H9 (cell line): ENCODE data around the gene NHS. TPM values are rescaled to one million over a fixed set of nuclear protein-coding genes. Genes with fewer than 3 reads are reported as not detected.

Source experiments
- DNase-seq: peaks from one replicate; pipeline ENCODE4 v3.0.0-alpha.2; 2017
- H2AFZ ChIP-seq: one replicate; pipeline ENCODE4 v1.6.1; 2013; ENCODE audit warnings: mild to moderate bottlenecking, low read length, control low read depth, moderate library complexity
- H2AK5ac ChIP-seq: 2 replicates; pipeline ENCODE4 v1.6.1; 2013; ENCODE audit warnings: low read length, control low read depth, mixed read lengths; ENCODE audit not compliant: insufficient read length
- H2BK120ac ChIP-seq: one replicate; pipeline ENCODE4 v1.6.1; 2013; ENCODE audit warnings: low read depth, mild to moderate bottlenecking, low read length, control low read depth, inconsistent platforms; ENCODE audit not compliant: poor library complexity, severe bottlenecking
- H2BK12ac ChIP-seq: 2 replicates; pipeline ENCODE4 v1.6.1; 2013; ENCODE audit warnings: low read length, control low read depth, mixed read lengths, low read depth; ENCODE audit not compliant: insufficient read length
- H2BK15ac ChIP-seq: 2 replicates; pipeline ENCODE4 v1.6.1; 2013; ENCODE audit warnings: low read depth, low read length, control low read depth
- H2BK20ac ChIP-seq: one replicate; pipeline ENCODE4 v1.6.1; 2013; ENCODE audit warnings: low read depth, mild to moderate bottlenecking, low read length, control low read depth, inconsistent platforms; ENCODE audit not compliant: poor library complexity, severe bottlenecking
- H2BK5ac ChIP-seq: 2 replicates; pipeline ENCODE4 v1.6.1; 2013; ENCODE audit warnings: low read length, control low read depth, mixed read lengths; ENCODE audit not compliant: insufficient read length
- H3K14ac ChIP-seq: 2 replicates; pipeline ENCODE4 v1.6.1; 2013; ENCODE audit warnings: low read length, control low read depth; ENCODE audit not compliant: insufficient read depth
- H3K18ac ChIP-seq: 2 replicates; pipeline ENCODE4 v1.6.1; 2013; ENCODE audit warnings: low read depth, mild to moderate bottlenecking, mixed read lengths, low read length, control low read depth; ENCODE audit not compliant: insufficient read length
- H3K23ac ChIP-seq: 2 replicates; pipeline ENCODE4 v1.6.1; 2013; ENCODE audit warnings: low read length, control low read depth, mixed read lengths, low read depth; ENCODE audit not compliant: insufficient read length
- H3K23me2 ChIP-seq: 2 replicates; pipeline ENCODE4 v1.6.1; 2013; ENCODE audit warnings: low read depth, mild to moderate bottlenecking, mixed read lengths, low read length, control low read depth; ENCODE audit not compliant: insufficient read length, poor library complexity, severe bottlenecking
- H3K27ac ChIP-seq: 2 replicates; pipeline ENCODE4 v1.5.1; 2013; ENCODE audit warnings: low read length, control low read depth, mixed read lengths, low read depth; ENCODE audit not compliant: insufficient read length
- H3K27me3 ChIP-seq: 2 replicates; pipeline ENCODE4 v1.6.1; 2013; ENCODE audit warnings: low read length, control low read depth, inconsistent platforms; ENCODE audit not compliant: insufficient read depth
- H3K4ac ChIP-seq: 2 replicates; pipeline ENCODE4 v1.6.1; 2013; ENCODE audit warnings: low read depth, mild to moderate bottlenecking, control low read depth, inconsistent platforms, low read length, moderate library complexity
- H3K4me1 ChIP-seq: 2 replicates; pipeline ENCODE4 v1.6.1; 2013; ENCODE audit warnings: low read length, control low read depth, inconsistent platforms; ENCODE audit not compliant: insufficient read depth
- H3K4me2 ChIP-seq: 2 replicates; pipeline ENCODE4 v1.6.1; 2013; ENCODE audit warnings: low read length, control low read depth, mixed read lengths; ENCODE audit not compliant: insufficient read length, insufficient read depth
- H3K56ac ChIP-seq: 2 replicates; pipeline ENCODE4 v1.6.1; 2013; ENCODE audit warnings: low read depth, mild to moderate bottlenecking, mixed read lengths, low read length, control low read depth; ENCODE audit not compliant: insufficient read length
- H3K79me1 ChIP-seq: 2 replicates; pipeline ENCODE4 v1.6.1; 2013; ENCODE audit warnings: low read depth, mild to moderate bottlenecking, moderate library complexity, low read length, control low read depth, inconsistent platforms; ENCODE audit not compliant: insufficient read depth, poor library complexity, severe bottlenecking
- H3K79me2 ChIP-seq: 2 replicates; pipeline ENCODE4 v1.6.1; 2013; ENCODE audit warnings: low read length, control low read depth, inconsistent platforms; ENCODE audit not compliant: insufficient read depth
- H3K9ac ChIP-seq: 2 replicates; pipeline ENCODE4 v1.6.1; 2013; ENCODE audit warnings: low read length, control low read depth, mixed read lengths; ENCODE audit not compliant: insufficient read length; ENCODE audit errors: extremely low read depth
- H3K9me3 ChIP-seq: one replicate; pipeline ENCODE4 v1.6.1; 2013; ENCODE audit warnings: low read depth, low read length, inconsistent platforms; ENCODE audit not compliant: control insufficient read depth
- H3T11ph ChIP-seq: one replicate; pipeline ENCODE4 v1.6.1; 2013; ENCODE audit warnings: mild to moderate bottlenecking, low read length, control low read depth, inconsistent platforms
- H4K20me1 ChIP-seq: one replicate; pipeline ENCODE4 v1.6.1; 2013; ENCODE audit not compliant: control insufficient read depth, insufficient read length, insufficient read depth
- H4K5ac ChIP-seq: 2 replicates; pipeline ENCODE4 v1.6.1; 2013; ENCODE audit warnings: low read depth, mild to moderate bottlenecking, mixed read lengths, low read length, control low read depth; ENCODE audit not compliant: insufficient read length
- H4K8ac ChIP-seq: replicated peaks from 2 replicates; pipeline ENCODE4 v1.6.1; 2013; ENCODE audit warnings: low read length, control low read depth, mixed read lengths, low read depth; ENCODE audit not compliant: insufficient read length
- H4K91ac ChIP-seq: 2 replicates; pipeline ENCODE4 v1.6.1; 2013; ENCODE audit warnings: low read depth, mild to moderate bottlenecking, moderate library complexity, mixed read lengths, low read length, control low read depth; ENCODE audit not compliant: insufficient read length
- H3K27ac Mint-ChIP-seq, 3 experiments: 2 replicates in 2 of 3; 3 replicates in 1 of 3; pipeline ENCODE4 v1.8.0; 2020 to 2021; ENCODE audit warnings: mixed read lengths in 3 of 3, mild to moderate bottlenecking in 1 of 3, moderate library complexity in 1 of 3
- H3K27me3 Mint-ChIP-seq: 2 replicates; pipeline ENCODE4 v1.8.0; 2021; ENCODE audit warnings: low read depth, mild to moderate bottlenecking, moderate library complexity, mixed read lengths
- H3K36me3 Mint-ChIP-seq, 3 experiments: 2 replicates in 2 of 3; 3 replicates in 1 of 3; pipeline ENCODE4 v1.8.0; 2020 to 2021; ENCODE audit warnings: low read depth in 3 of 3, mixed read lengths in 3 of 3; ENCODE audit not compliant: insufficient read depth in 1 of 3
- H3K4me1 Mint-ChIP-seq, 2 experiments: 2 replicates each; pipeline ENCODE4 v1.8.0; 2020; ENCODE audit warnings: mixed read lengths in 2 of 2
- H3K4me3 Mint-ChIP-seq, 2 experiments: 2 replicates in 1 of 2; 3 replicates in 1 of 2; pipeline ENCODE4 v1.8.0; 2020 to 2021; ENCODE audit warnings: mild to moderate bottlenecking in 2 of 2, mixed read lengths in 2 of 2, moderate library complexity in 1 of 2
- H3K9me3 Mint-ChIP-seq, 2 experiments: 2 replicates in 1 of 2; 3 replicates in 1 of 2; pipeline ENCODE4 v1.8.0; 2020; ENCODE audit warnings: mild to moderate bottlenecking in 2 of 2, mixed read lengths in 2 of 2, moderate library complexity in 1 of 2
- CTCF ChIP-seq: fragments of 200-600 bp; sonication (generic); conservative IDR thresholded peaks from 3 replicates; pipeline ENCODE4 v1.8.0; 2021; ENCODE audit warnings: antibody characterized with exemption, mild to moderate bottlenecking
- WGBS: extraction: QIAGEN DNeasy Blood & Tissue Kit; methylation state at CpG from one replicate; pipeline ENCODE4 v1.1.7; 2013; ENCODE audit warnings: missing lambda C conversion rate, low lambda C conversion rate, mixed read lengths; ENCODE audit not compliant: insufficient read length; ENCODE audit errors: extremely low coverage; 5-methylcytosine and 5-hydroxymethylcytosine counted together
- total RNA-seq: library from RNA; stranded (reverse); gene quantifications from 2 replicates; pipeline ENCODE4 v1.2.1, GENCODE V29; 2021

NHS gene
- total RNA-seq, 1 experiment from 2014 or later: 8.7 TPM

GRCh38 chrX:17470136-17470535 lies 95.1 kb downstream of the NHS start:
- H2BK5ac ChIP-seq: no peak overlapping the region
- TF ChIP-seq CTCF: no peak

More at GRCh38 chrX:17470136-17470535, 95.1 kb downstream of the NHS start:
- H2BK15ac ChIP-seq: no peak overlapping the region
- Mint-ChIP-seq H3K4me3 (no peak overlapping the region), H3K36me3 (no peaks in the 10 kb centered on the region), H3K27me3 (no peaks in the 10 kb centered on the region), H3K4me1 (no peaks in the 10 kb centered on the region; a peak in 1 of 4 replicates), H3K27ac (no peak overlapping the region), H3K9me3 (no peaks in the 10 kb centered on the region)
- H3K14ac ChIP-seq: no peak overlapping the region
- no peaks in the 10 kb centered on the region for H3K4me1 ChIP-seq
- no peak overlapping the region for H2BK12ac ChIP-seq
- H4K20me1 ChIP-seq: no peaks in the 10 kb centered on the region
- no peaks in the 10 kb centered on the region; the same call in 1 of the 2 replicates for H3K79me2 ChIP-seq
- no peak overlapping the region for H2BK120ac ChIP-seq
- H3K27me3 ChIP-seq: no peaks in the 10 kb centered on the region
- WGBS: no CpG with 5 or more reads among the region's 6 CpGs
- no peaks in the 10 kb centered on the region for H3K23me2 ChIP-seq
- no peak overlapping the region for H3K56ac ChIP-seq
- H3K23ac ChIP-seq: no peak overlapping the region
- no peak overlapping the region for H3K27ac ChIP-seq
- no peak overlapping the region for H2BK20ac ChIP-seq
- no peak overlapping the region for H2AK5ac ChIP-seq
- H4K91ac ChIP-seq: no peak overlapping the region
- H4K8ac ChIP-seq: no peak overlapping the region
- no peak overlapping the region for H3K9ac ChIP-seq
- no peak overlapping the region for H2AFZ ChIP-seq
- no peak overlapping the region for H4K5ac ChIP-seq
- no peak overlapping the region for H3K18ac ChIP-seq
- no peak for DNase-seq
- H3K79me1 ChIP-seq: no peaks in the 10 kb centered on the region
- no peak overlapping the region for H3K4me2 ChIP-seq
- no peak overlapping the region for H3T11ph ChIP-seq
- H3K9me3 ChIP-seq: no peaks in the 10 kb centered on the region
- no peak overlapping the region for H3K4ac ChIP-seq
